ENCODE results near the gene OPN1SW. TPM values are rescaled to one million over a fixed set of nuclear protein-coding genes. Genes with fewer than 3 reads are reported as not detected.

The OPN1SW gene
- total and polyA plus RNA-seq, 9 of the 15 experiments (the other 6 are each of a cell fraction or from before 2014, with no cell fraction given): 0.84 to 1.0 TPM; not detected in 7

DNA sequence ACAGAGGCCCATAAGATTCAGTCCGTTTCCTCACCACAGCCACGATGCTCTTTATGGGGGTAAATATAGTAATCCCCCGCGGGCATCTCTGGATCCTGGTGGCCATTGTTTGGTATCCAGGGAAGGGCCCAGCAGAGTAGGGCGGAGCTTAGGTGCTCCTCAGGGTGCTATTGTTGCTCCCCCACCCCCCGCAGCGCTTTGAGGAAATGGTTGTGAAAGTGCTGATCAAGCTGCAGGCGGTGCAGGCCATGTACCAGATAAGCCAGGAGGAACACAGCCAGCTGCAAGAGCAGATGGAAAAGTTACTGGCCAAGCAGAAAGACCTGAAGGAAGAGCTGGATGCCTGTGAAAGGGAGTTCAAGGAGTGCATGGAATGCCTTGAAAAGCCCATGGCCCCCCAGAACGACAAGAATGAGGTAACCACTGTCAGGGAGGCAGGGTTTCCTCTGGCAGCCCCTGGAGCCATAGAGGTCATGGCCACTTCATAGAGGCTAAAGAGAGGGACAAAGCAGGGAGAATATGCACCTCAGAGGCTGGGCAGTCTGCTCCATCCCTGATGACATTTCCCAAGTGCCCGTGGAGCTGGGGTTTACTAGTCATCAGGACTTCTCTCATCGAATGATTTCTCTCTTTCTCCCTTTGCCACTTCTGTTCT is 37.0 kb upstream of the OPN1SW start (continued):
- TF ChIP-seq MAX (CRISPR knock-in tag; IDR thresholded peaks at IDR 0.05) (peak; percentile 56; the same call in 1 of the 2 replicates), HDAC2 (IDR thresholded peaks at IDR 0.05) (peak; percentile 49; the same call in 1 of the 2 replicates), ZNF740 (CRISPR knock-in tag; IDR thresholded peaks at IDR 0.05) (no peak), ZNF740 (tag; IDR thresholded peaks at IDR 0.05) (peak in 1 of 2 experiments; percentile 64; a peak in 1 of 4 replicates), ZNF583 (CRISPR knock-in tag; IDR thresholded peaks at IDR 0.05) (peak; percentile 16; the same call in 1 of the 2 replicates), ZFP91 (CRISPR knock-in tag; IDR thresholded peaks at IDR 0.05) (no peak), NFIC (IDR thresholded peaks at IDR 0.05) (peak; percentile 83), ZFP30 (CRISPR knock-in tag; IDR thresholded peaks at IDR 0.05; ENCODE audit: borderline replicate concordance) (no peak), ZNF140 (CRISPR knock-in tag; IDR thresholded peaks at IDR 0.05) (no peak), RCOR1 (IDR thresholded peaks at IDR 0.05; ENCODE audit: borderline replicate concordance in 1 of 2, low read depth in 2 of 2, low read length in 2 of 2) (peak in 1 of 2 experiments; percentile 91; a peak in 2 of 4 replicates), PTBP1 (IDR thresholded peaks at IDR 0.05; ENCODE audit: low read depth, low read length) (0 out of 2 replicates have a peak, but pooled peaks have one; percentile 39), MAZ (CRISPR knock-in tag; conservative IDR thresholded peaks at IDR 0.05 in 1 of 2, IDR thresholded peaks at IDR 0.05 in 1 of 2) (peak; percentile 59 to 72; a peak in 2 of 4 replicates), POLR2H (tag; IDR thresholded peaks at IDR 0.05; ENCODE audit: low read depth) (no peak), ZNF12 (CRISPR knock-in tag; IDR thresholded peaks at IDR 0.05) (no peak), KLF16 (IDR thresholded peaks at IDR 0.05) (peak; percentile 89)
- TF ChIP-seq, protein P1, sequence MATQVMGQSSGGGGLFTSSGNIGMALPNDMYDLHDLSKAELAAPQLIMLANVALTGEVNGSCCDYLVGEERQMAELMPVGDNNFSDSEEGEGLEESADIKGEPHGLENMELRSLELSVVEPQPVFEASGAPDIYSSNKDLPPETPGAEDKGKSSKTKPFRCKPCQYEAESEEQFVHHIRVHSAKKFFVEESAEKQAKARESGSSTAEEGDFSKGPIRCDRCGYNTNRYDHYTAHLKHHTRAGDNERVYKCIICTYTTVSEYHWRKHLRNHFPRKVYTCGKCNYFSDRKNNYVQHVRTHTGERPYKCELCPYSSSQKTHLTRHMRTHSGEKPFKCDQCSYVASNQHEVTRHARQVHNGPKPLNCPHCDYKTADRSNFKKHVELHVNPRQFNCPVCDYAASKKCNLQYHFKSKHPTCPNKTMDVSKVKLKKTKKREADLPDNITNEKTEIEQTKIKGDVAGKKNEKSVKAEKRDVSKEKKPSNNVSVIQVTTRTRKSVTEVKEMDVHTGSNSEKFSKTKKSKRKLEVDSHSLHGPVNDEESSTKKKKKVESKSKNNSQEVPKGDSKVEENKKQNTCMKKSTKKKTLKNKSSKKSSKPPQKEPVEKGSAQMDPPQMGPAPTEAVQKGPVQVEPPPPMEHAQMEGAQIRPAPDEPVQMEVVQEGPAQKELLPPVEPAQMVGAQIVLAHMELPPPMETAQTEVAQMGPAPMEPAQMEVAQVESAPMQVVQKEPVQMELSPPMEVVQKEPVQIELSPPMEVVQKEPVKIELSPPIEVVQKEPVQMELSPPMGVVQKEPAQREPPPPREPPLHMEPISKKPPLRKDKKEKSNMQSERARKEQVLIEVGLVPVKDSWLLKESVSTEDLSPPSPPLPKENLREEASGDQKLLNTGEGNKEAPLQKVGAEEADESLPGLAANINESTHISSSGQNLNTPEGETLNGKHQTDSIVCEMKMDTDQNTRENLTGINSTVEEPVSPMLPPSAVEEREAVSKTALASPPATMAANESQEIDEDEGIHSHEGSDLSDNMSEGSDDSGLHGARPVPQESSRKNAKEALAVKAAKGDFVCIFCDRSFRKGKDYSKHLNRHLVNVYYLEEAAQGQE (IDR thresholded peaks at IDR 0.05; ENCODE audit: borderline replicate concordance): peak; percentile 69
- TF ChIP-seq, protein P1 (CRISPR knock-in tag; IDR thresholded peaks at IDR 0.05; ENCODE audit: low read depth): no peak

All from K562 (cell line).